ENCODE data around the gene FARP2. TPM values are rescaled to one million over a fixed set of nuclear protein-coding genes. Genes with fewer than 3 reads are reported as not detected.

The FARP2 gene
- total RNA-seq, 1 experiment from 2014 or later = 49.3 TPM

GRCh38 chr2:241315093-241315878 lies 40.8 kb upstream of the FARP2 start, which contains the start of gene HDLBP (continued):
- no peak for TF ChIP-seq ZBTB33 (IDR thresholded peaks at IDR 0.05; ENCODE audit: extremely low read depth, insufficient replicate concordance, low read length)
- no peak for TF ChIP-seq ZNF274 (IDR thresholded peaks at IDR 0.05; ENCODE audit: low read depth, low read length)
- peak; percentile 71 for TF ChIP-seq SP1 (IDR thresholded peaks at IDR 0.05; ENCODE audit: low read depth)
- TF ChIP-seq TCF7L2 (IDR thresholded peaks at IDR 0.05; ENCODE audit: borderline replicate concordance, extremely low read depth, insufficient read depth, insufficient read length) = no peak

- DNase-seq (ENCODE audit: low read depth, low spot score) = peak; percentile 32
- ChIA-PET POLR2A (interaction anchor here (1.5 kb wide), 1 partner anchor 13 kb away, joined by 13 read pairs; no protein-coding TSS in a partner anchor), CTCF (no interaction called here), RAD21 (ENCODE audit: low non-redundant PET in 1 of 2, low total read pairs in 2 of 2, uncharacterized antibody in 2 of 2, unreplicated experiment in 2 of 2) (no interaction called here)
- H2AFZ ChIP-seq (ENCODE audit: low read depth, low read length, poor library complexity, severe bottlenecking) = no peak within 1 kb of the TSS
- ATAC-seq = peak; percentile 55
- peaks cover 15 to 36% of the 10 kb centered on the region in 2 experiments; a peak in 3 of 4 replicates for H3K4me1 ChIP-seq (ENCODE audit: control insufficient read depth in 1 of 2, insufficient read depth in 2 of 2, low read length in 2 of 2)
- peak within 1 kb of the TSS; percentile 85 for H3K27ac ChIP-seq (ENCODE audit: low read depth, low read length)
- H3K79me2 ChIP-seq (ENCODE audit: insufficient read depth, low read length) = peaks cover 91% of the 10 kb centered on the region
- peaks cover 2 to 4% of the 10 kb centered on the region in 2 experiments; a peak in 2 of 4 replicates for H3K36me3 ChIP-seq (ENCODE audit: control insufficient read depth in 1 of 2, insufficient read depth in 2 of 2, low read length in 2 of 2)
- peak within 1 kb of the TSS; percentile 85 for H3K4me2 ChIP-seq (ENCODE audit: low read length)
- H3K9me2 ChIP-seq (ENCODE audit: insufficient read depth) = no peaks in the 10 kb centered on the region
- H3K4me3 ChIP-seq (replicated peaks in 1 of 2; ENCODE audit: low read depth in 1 of 2, low read length in 2 of 2) = peak within 1 kb of the TSS; percentile 94 to 98
- intact Hi-C loops (cut with micrococcal nuclease) = loop anchor here (2.0 to 5.0 kb wide), 2 partner anchors 39 to 44 kb away; no protein-coding TSS in a partner anchor
- H3K9ac ChIP-seq (ENCODE audit: low read length) = peak within 1 kb of the TSS; percentile 80
- no peaks in the 10 kb centered on the region for H3K27me3 ChIP-seq (ENCODE audit: insufficient read depth, low read length)
- BruUV-seq (replicated peaks) = no TSS peak
- H4K20me1 ChIP-seq (ENCODE audit: insufficient read depth) = peaks cover 18% of the 10 kb centered on the region; the same call in 1 of the 2 replicates
- no peaks in the 10 kb centered on the region for H3K9me3 ChIP-seq (ENCODE audit: control insufficient read depth in 1 of 2, insufficient read depth in 1 of 2, low read depth in 1 of 2, low read length in 2 of 2)
- no peak for TF ChIP-seq REST (IDR thresholded peaks at IDR 0.05; ENCODE audit: low read depth)
- TF ChIP-seq TCF7L2 (IDR thresholded peaks at IDR 0.05; ENCODE audit: borderline replicate concordance, extremely low read depth, insufficient read depth, insufficient read length) = peak; percentile 57
- no peak for TF ChIP-seq EGR1 (IDR thresholded peaks at IDR 0.05; ENCODE audit: low read depth)
- TF ChIP-seq FOSL1 (IDR thresholded peaks at IDR 0.05; ENCODE audit: low read depth) = no peak; the same call in 1 of the 2 replicates
- TF ChIP-seq MAX (IDR thresholded peaks at IDR 0.05) = peak; percentile 50; the same call in 1 of the 2 replicates
- TF ChIP-seq ZBTB33 (IDR thresholded peaks at IDR 0.05; ENCODE audit: extremely low read depth, insufficient replicate concordance, low read length) = no peak
- no peak for TF ChIP-seq ELF1 (IDR thresholded peaks at IDR 0.05; ENCODE audit: borderline replicate concordance, low read depth)
- no peak for TF ChIP-seq EZH2phosphoT487 (IDR thresholded peaks at IDR 0.05; ENCODE audit: borderline replicate concordance)
- peak; percentile 74 for TF ChIP-seq POLR2AphosphoS5 (IDR thresholded peaks at IDR 0.05; ENCODE audit: low read depth, low read length)
- no peak for TF ChIP-seq ATF3 (IDR thresholded peaks at IDR 0.05)
Observed at GRCh38 chr2:241315879-241316631, 40.0 kb upstream of the FARP2 start, which contains the start of gene SEPTIN2. SEPTIN2 (plus strand) TSS chr2:241315925; CDS start chr2:241324233, 8,308 bp downstream.

Data from HCT116 (cell line).